ENCODE results near the gene PINK1. TPM values are rescaled to one million over a fixed set of nuclear protein-coding genes. Genes with fewer than 3 reads are reported as not detected.

The PINK1 gene
- total and polyA plus RNA-seq, 2 of the 13 experiments (the other 11 are each of a cell fraction or from before 2014, with no cell fraction given), result 15.3 to 16.1 TPM

DNA sequence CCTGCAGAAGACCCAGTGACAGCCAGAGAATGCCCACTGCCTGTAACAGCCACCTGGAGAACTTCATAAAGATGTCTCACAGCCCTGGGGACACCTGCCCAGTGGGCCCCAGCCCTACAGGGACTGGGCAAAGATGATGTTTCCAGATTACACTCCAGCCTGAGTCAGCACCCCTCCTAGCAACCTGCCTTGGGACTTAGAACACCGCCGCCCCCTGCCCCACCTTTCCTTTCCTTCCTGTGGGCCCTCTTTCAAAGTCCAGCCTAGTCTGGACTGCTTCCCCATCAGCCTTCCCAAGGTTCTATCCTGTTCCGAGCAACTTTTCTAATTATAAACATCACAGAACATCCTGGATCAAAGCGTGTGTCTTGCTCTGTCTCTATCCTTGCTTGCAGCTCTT, 14.7 kb upstream of the PINK1 start:
- Histone ChIP-seq H3K36me3 (replicated peaks in 1 of 2; ENCODE audit: control insufficient read depth in 1 of 2, insufficient read depth in 2 of 2, low read length in 2 of 2) (no peaks in the 10 kb centered on the region), H4K20me1 (ENCODE audit: insufficient read depth, low read length) (no peaks in the 10 kb centered on the region), H3K4me1 (ENCODE audit: insufficient read depth, low read length) (peaks cover 11% of the 10 kb centered on the region), H3K9me3 (ENCODE audit: low read length) (no peaks in the 10 kb centered on the region), H2AFZ (ENCODE audit: low read length) (no peak overlapping the region), H3K9ac (ENCODE audit: insufficient read depth, low read depth, low read length) (no peak overlapping the region), H3K27me3 (ENCODE audit: control insufficient read depth in 1 of 2, insufficient read depth in 2 of 2, low read length in 2 of 2) (no peaks in the 10 kb centered on the region), H3K4me2 (ENCODE audit: low read depth, low read length) (no peak overlapping the region), H3K4me3 (replicated peaks in 1 of 3; ENCODE audit: insufficient read depth in 1 of 3, low read depth in 2 of 3, low read length in 3 of 3) (no peak overlapping the region), H3K79me2 (ENCODE audit: insufficient read depth, low read length) (no peaks in the 10 kb centered on the region), H3K27ac (ENCODE audit: extremely low read length, insufficient read depth, low read length) (no peak overlapping the region)
- FAIRE-seq (no peak), ATAC-seq (no peak), DNase-seq (ENCODE audit: low spot score) (no peak)
- in situ Hi-C loops (cut with HindIII; ENCODE audit: extremely low pct_ligation_motif_present, low pct_unique_long_range_greater_than_20kb) (no loop called here), intact Hi-C loops (cut with micrococcal nuclease; ENCODE audit: unreplicated experiment) (no loop called here)
- 48% methylated on average over 4 of the region's 4 CpGs for WGBS (ENCODE audit: low lambda C conversion rate)
- CTCF ChIA-PET (ENCODE audit: low intra/inter-chr PET ratio, low total read pairs), result no interaction called here
- POLR2A ChIA-PET, result no interaction called here
- BruUV-seq (replicated peaks), result no TSS peak
- no peak for TF ChIP-seq TEAD3 (CRISPR knock-in tag; optimal IDR thresholded peaks at IDR 0.05; ENCODE audit: borderline replicate concordance)
- TF ChIP-seq KLF6 (CRISPR knock-in tag; IDR thresholded peaks at IDR 0.05), result no peak
- TF ChIP-seq THAP8 (CRISPR knock-in tag; IDR thresholded peaks at IDR 0.05; ENCODE audit: borderline replicate concordance), result no peak
- no peak for TF ChIP-seq SRSF1 (optimal IDR thresholded peaks at IDR 0.05; ENCODE audit: low read depth, low read length)
- TF ChIP-seq, protein P1, sequence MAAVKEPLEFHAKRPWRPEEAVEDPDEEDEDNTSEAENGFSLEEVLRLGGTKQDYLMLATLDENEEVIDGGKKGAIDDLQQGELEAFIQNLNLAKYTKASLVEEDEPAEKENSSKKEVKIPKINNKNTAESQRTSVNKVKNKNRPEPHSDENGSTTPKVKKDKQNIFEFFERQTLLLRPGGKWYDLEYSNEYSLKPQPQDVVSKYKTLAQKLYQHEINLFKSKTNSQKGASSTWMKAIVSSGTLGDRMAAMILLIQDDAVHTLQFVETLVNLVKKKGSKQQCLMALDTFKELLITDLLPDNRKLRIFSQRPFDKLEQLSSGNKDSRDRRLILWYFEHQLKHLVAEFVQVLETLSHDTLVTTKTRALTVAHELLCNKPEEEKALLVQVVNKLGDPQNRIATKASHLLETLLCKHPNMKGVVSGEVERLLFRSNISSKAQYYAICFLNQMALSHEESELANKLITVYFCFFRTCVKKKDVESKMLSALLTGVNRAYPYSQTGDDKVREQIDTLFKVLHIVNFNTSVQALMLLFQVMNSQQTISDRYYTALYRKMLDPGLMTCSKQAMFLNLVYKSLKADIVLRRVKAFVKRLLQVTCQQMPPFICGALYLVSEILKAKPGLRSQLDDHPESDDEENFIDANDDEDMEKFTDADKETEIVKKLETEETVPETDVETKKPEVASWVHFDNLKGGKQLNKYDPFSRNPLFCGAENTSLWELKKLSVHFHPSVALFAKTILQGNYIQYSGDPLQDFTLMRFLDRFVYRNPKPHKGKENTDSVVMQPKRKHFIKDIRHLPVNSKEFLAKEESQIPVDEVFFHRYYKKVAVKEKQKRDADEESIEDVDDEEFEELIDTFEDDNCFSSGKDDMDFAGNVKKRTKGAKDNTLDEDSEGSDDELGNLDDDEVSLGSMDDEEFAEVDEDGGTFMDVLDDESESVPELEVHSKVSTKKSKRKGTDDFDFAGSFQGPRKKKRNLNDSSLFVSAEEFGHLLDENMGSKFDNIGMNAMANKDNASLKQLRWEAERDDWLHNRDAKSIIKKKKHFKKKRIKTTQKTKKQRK (IDR thresholded peaks at IDR 0.05; ENCODE audit: low read length), result no peak
- no peak for TF ChIP-seq IRX3 (CRISPR knock-in tag; IDR thresholded peaks at IDR 0.05; ENCODE audit: borderline replicate concordance, low read depth)
- no peak for TF ChIP-seq PRPF4 (IDR thresholded peaks at IDR 0.05; ENCODE audit: low read depth, low read length, poor library complexity, severe bottlenecking)
- TF ChIP-seq ZNF598 (CRISPR knock-in tag; IDR thresholded peaks at IDR 0.05; ENCODE audit: borderline replicate concordance), result no peak
- TF ChIP-seq, protein P2, sequence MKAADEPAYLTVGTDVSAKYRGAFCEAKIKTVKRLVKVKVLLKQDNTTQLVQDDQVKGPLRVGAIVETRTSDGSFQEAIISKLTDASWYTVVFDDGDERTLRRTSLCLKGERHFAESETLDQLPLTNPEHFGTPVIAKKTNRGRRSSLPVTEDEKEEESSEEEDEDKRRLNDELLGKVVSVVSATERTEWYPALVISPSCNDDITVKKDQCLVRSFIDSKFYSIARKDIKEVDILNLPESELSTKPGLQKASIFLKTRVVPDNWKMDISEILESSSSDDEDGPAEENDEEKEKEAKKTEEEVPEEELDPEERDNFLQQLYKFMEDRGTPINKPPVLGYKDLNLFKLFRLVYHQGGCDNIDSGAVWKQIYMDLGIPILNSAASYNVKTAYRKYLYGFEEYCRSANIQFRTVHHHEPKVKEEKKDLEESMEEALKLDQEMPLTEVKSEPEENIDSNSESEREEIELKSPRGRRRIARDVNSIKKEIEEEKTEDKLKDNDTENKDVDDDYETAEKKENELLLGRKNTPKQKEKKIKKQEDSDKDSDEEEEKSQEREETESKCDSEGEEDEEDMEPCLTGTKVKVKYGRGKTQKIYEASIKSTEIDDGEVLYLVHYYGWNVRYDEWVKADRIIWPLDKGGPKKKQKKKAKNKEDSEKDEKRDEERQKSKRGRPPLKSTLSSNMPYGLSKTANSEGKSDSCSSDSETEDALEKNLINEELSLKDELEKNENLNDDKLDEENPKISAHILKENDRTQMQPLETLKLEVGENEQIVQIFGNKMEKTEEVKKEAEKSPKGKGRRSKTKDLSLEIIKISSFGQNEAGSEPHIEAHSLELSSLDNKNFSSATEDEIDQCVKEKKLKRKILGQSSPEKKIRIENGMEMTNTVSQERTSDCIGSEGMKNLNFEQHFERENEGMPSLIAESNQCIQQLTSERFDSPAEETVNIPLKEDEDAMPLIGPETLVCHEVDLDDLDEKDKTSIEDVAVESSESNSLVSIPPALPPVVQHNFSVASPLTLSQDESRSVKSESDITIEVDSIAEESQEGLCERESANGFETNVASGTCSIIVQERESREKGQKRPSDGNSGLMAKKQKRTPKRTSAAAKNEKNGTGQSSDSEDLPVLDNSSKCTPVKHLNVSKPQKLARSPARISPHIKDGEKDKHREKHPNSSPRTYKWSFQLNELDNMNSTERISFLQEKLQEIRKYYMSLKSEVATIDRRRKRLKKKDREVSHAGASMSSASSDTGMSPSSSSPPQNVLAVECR (CRISPR knock-in tag; IDR thresholded peaks at IDR 0.05; ENCODE audit: borderline replicate concordance), result no peak
- TF ChIP-seq, protein P3, sequence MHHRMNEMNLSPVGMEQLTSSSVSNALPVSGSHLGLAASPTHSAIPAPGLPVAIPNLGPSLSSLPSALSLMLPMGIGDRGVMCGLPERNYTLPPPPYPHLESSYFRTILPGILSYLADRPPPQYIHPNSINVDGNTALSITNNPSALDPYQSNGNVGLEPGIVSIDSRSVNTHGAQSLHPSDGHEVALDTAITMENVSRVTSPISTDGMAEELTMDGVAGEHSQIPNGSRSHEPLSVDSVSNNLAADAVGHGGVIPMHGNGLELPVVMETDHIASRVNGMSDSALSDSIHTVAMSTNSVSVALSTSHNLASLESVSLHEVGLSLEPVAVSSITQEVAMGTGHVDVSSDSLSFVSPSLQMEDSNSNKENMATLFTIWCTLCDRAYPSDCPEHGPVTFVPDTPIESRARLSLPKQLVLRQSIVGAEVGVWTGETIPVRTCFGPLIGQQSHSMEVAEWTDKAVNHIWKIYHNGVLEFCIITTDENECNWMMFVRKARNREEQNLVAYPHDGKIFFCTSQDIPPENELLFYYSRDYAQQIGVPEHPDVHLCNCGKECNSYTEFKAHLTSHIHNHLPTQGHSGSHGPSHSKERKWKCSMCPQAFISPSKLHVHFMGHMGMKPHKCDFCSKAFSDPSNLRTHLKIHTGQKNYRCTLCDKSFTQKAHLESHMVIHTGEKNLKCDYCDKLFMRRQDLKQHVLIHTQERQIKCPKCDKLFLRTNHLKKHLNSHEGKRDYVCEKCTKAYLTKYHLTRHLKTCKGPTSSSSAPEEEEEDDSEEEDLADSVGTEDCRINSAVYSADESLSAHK (CRISPR knock-in tag; IDR thresholded peaks at IDR 0.05; ENCODE audit: borderline replicate concordance), result no peak
- no peak for TF ChIP-seq GTF2F1 (IDR thresholded peaks at IDR 0.05; ENCODE audit: low read length)
- no peak for TF ChIP-seq ZNF251 (CRISPR knock-in tag; IDR thresholded peaks at IDR 0.05)

All from HepG2 (cell line).